ENCODE data around the gene NENF.
A peak's percentile ranks its signal among the peaks of the same experiment; 100 is the strongest.
"Not testable (repeated sequence)": the region's sequence is repeated elsewhere in the genome, so short reads cannot be mapped to it uniquely, and the experiment has no call there.

NENF gene

GRCh38 chr1:212432661-212433576, at the start of gene NENF:
Gene NENF, plus strand, starts transcription at chr1:212432920. Its CDS starts 24 bp downstream, at chr1:212432944.
- DNase-seq (ENCODE audit: low spot score) = peak; percentile 82

GRCh38 chr1:212386029-212386428, 46.7 kb upstream of the NENF start:
- no peak for DNase-seq (ENCODE audit: low spot score)

- no peak for DNase-seq (ENCODE audit: low spot score)
Measured at GRCh38 chr1:212388985-212389716, 43.6 kb upstream of the NENF start.

- DNase-seq (ENCODE audit: low spot score) = not testable (repeated sequence)
Measured at GRCh38 chr1:212395678-212396437, 36.9 kb upstream of the NENF start.

GRCh38 chr1:212396638-212397037, 36.1 kb upstream of the NENF start:
- no peak for DNase-seq (ENCODE audit: low spot score)

- no peak for DNase-seq (ENCODE audit: low spot score)
Measured at GRCh38 chr1:212397171-212397570, 35.5 kb upstream of the NENF start.

GRCh38 chr1:212401042-212401441, 31.7 kb upstream of the NENF start:
- DNase-seq (ENCODE audit: low spot score) = no peak

GRCh38 chr1:212401838-212402582, 30.7 kb upstream of the NENF start:
- no peak for DNase-seq (ENCODE audit: low spot score)

- no peak for DNase-seq (ENCODE audit: low spot score)
Measured at GRCh38 chr1:212402666-212403321, 29.9 kb upstream of the NENF start.

- DNase-seq (ENCODE audit: low spot score) = no peak
Measured at GRCh38 chr1:212410231-212410820, 22.4 kb upstream of the NENF start.

- DNase-seq (ENCODE audit: low spot score) = no peak
Measured at GRCh38 chr1:212412374-212412773, 20.3 kb upstream of the NENF start.

GRCh38 chr1:212413902-212414327, 18.8 kb upstream of the NENF start:
- DNase-seq (ENCODE audit: low spot score) = peak; percentile 64

- DNase-seq (ENCODE audit: low spot score) = peak; percentile 96
Measured at GRCh38 chr1:212414328-212415106, 18.2 kb upstream of the NENF start, which contains the start of gene PACC1. Gene PACC1, minus strand, starts transcription at chr1:212414886. Its CDS starts 129 bp downstream, at chr1:212414757.

GRCh38 chr1:212415107-212415841, 17.4 kb upstream of the NENF start:
- DNase-seq (ENCODE audit: low spot score) = no peak

GRCh38 chr1:212421165-212421564, 11.6 kb upstream of the NENF start:
- DNase-seq (ENCODE audit: low spot score) = no peak

- DNase-seq (ENCODE audit: low spot score) = no peak
Measured at GRCh38 chr1:212423879-212424278, 8.8 kb upstream of the NENF start.

- no peak for DNase-seq (ENCODE audit: low spot score)
Measured at GRCh38 chr1:212428496-212428895, 4.2 kb upstream of the NENF start.

GRCh38 chr1:212430416-212430815, 2.3 kb upstream of the NENF start:
- DNase-seq (ENCODE audit: low spot score) = no peak

GRCh38 chr1:212430955-212431394, 1.7 kb upstream of the NENF start:
- no peak for DNase-seq (ENCODE audit: low spot score)
